ENCODE data around the gene TRIM39.
A peak's percentile ranks its signal among the peaks of the same experiment; 100 is the strongest.
"Not testable (repeated sequence)": the region's sequence is repeated elsewhere in the genome, so short reads cannot be mapped to it uniquely, and the experiment has no call there.

Gene TRIM39

DNA sequence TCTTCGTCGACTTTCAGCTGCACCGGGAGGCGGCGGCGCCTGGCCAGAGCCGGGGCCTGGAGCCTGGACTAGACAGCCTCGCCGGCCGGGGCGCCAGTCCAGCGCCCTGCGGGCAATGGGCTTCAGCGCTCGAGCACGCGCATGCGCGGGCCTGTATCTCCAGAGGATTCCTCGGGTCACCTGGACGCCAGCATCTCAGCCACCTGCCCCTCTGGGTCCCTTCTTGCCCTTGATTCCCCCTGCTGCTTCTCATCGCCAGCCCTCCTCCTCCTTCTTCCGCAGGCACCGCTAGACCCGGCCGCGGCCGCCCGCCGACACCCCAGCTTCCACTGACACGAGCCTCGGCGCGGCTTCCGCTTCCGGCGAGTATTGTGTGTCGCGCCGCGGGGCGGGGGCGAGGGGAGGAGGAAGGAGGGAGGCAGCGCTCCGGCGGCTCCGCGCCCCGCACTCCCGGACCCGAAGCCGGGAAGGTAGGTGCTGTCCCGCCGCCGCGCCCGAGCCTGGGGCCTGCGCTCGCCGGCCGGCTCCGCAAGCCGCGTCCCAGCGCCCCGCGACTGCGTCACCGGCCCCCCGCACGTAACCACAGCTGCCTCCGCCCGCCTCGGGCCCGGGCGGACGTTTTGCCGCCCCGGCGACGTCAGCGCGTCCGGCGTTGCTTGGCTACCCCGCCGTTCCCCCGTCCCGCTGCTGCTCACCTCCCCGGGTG is at the start of gene TRIM39:
Gene TRIM39 (plus strand): TSS at position 402 of the 706 bp plus-strand sequence. CDS start 2,391 bp downstream, outside the sequence.
- intact Hi-C loops (cut with DNase I), result loop anchor here (1.0 to 5.0 kb wide), 3 partner anchors 19 to 264 kb away; partner anchors contain the start of genes POLR1H, RPP21 and TRIM26
- peak; percentile 76 to 98 (median 88) for DNase-seq

DNA sequence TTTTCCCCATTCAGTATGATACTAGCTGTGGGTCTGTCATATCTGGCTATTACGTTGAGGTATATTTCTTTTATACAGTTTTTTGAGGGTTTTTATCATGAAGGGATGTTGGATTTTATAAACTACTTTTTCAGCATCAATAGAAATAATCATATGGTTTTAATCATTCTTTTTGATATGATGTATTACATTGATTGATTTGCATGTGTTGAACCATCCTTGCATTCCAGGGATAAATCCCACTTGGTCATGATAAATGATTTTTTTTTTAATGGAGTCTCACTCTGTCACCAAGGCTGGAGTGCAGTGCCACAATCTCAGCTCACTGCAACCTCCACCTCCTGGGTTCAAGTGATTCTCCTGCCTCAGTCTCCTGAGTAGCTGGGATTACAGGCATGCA is 45.7 kb upstream of the TRIM39 start:
- intact Hi-C loops (cut with DNase I); DNase-seq: not testable (repeated sequence)

DNA sequence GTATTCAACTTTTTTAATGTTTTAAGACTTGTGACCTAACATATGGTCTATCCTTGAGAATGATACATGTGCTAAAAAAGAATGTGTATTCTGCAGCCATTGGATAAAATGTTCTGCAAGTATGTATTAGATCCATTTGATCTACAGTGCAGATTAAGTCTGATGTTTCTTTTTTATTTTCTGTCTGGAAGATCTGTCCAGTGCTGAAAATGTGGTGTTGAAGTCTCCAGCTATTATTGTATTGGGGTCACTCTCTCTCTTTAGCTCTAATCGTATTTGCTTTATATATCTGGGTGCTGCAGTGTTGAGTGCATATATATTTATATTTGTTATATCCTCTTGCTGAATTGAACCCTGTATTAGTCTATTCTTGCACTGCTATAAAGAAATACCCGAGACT is 44.2 kb upstream of the TRIM39 start:
- no peak for DNase-seq
- intact Hi-C loops (cut with DNase I), result no loop called here

DNA sequence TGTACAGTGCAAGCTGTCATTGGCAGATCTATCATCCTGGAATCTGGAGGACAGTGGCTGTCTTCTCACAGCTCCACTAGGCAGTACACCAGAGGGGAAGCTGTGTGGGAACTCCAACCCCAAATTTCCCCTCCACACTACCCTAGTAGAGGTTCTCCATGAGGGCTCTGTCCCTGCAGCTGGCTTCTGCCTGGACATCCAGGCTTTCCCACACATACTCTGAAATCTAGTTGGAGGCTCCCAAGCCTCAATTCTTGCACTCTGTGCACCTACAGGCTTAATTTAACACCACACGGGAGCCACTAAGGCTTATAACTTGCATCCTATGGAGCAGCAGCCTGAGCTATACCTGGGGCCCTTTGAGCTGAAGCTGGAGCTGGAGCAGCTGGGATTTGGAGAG is 43.0 kb upstream of the TRIM39 start:
- no peak for DNase-seq
- intact Hi-C loops (cut with DNase I), result no loop called here

DNA sequence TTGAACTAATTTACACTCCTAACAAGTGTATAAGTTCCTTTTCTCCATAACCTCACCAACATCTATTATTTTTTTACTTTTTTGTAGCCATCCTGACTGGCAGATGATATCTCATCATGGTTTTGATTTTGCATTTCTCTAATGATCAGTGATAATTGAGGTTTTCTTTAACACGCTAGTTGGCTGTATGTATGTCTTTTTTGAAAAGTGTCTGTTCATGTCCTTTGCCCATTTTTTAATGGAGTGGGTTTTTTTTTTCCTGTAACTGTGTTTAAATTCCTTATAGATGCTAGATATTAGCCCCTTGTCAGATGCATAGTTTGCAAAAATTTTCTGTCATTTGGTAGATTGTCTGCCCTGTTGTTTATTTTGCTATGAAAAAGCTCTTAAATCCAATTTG is 39.6 kb upstream of the TRIM39 start:
- intact Hi-C loops (cut with DNase I), result no loop called here
- DNase-seq, result no peak

DNA sequence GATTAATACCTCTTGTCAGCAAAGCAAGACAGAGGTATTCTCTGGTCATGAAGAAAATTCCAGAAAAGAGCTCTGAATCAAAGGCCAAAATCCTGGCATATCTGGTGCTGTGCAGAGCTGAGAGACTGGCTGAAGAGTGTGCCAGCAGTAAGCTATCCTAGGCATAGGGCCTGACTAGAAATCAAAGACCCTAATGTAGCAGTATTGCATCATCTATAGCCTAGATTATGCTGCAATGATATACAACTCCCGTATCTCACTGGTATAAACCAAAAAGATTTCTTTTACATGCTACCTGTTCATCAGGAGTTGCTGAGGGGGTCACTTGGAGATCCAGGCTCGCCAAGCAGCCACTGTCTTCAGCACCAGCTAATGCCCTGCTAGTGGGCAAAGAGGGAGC is 30.9 kb upstream of the TRIM39 start:
- intact Hi-C loops (cut with DNase I), result no loop called here
- DNase-seq, result no peak

DNA sequence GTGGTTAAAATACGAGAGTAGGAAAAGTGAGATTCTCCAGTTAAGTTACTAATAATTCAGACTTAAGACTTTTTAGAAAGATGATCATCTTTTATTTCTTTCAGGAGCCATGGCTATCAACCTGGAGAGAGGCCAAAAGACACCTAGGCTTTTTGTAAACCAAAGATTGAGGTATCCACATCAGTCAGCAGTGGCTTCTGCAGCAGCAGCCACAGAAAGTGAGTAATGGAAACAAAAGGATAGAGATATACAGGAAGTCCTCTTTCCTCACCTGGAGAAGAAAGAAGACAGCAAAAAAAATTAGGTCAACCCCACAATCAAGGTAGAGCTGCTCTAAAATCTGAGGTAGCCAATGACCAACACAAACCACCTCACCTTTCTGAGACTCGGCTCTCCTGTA is 22.7 kb upstream of the TRIM39 start:
- DNase-seq, result no peak
- intact Hi-C loops (cut with DNase I), result no loop called here

DNA sequence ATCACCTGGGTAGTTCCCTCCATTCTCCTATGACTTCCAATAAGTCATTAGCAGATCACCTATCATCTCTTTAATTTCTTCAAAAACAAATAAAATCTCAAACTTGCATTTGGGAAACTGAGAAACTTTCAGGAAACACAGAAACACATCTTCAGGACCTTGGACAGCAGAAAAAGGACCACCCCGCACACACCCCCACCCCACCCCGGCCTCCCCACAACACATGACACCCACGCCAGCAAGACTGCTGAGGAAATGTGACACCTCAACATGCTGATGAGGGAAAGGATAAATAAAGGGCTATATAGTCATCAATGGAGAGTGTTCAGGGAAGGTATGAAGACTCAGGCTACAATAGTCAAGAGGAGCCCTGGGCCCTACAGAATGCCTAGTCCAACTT is 15.6 kb upstream of the TRIM39 start:
- intact Hi-C loops (cut with DNase I), result no loop called here
- no peak for DNase-seq

DNA sequence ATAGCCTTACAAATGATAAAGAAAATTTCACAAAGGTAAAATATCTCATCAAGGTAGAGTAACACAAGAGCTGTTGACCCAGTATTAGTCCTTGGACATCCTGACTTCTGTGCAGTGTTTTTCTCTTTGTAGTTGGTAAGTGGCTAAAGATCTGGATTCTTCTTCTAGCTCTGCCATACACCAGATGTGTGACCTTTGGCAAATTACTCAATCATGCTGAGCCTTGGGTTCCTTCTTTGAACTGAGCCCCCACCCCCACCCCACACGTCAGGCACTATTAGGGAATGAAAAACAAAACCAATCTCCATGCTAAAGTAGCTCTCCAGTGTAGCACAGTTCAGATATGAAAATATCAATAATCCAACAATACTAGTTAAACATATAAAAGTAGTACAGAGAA is 15.1 kb upstream of the TRIM39 start:
- DNase-seq, result no peak
- intact Hi-C loops (cut with DNase I), result no loop called here

DNA sequence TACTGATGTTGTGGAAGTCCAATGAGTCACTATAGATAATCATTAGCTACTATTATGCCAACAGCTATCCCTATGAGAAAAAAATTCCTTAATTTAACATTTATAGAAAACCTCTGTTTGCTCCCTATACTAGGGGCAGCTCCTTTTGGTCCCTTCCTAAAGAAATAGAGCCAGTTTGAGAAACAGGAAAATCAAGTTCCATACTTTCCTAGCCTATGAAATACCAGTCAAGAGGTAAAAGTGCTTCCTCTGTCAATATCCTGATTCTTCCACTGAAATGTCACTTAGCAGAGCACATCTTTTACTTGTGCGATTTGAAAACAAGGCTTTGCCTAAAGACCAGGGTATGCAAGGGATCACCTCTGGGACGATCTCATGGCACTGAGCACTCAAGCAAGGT is 14.5 kb upstream of the TRIM39 start:
- intact Hi-C loops (cut with DNase I), result no loop called here
- DNase-seq, result no peak

DNA sequence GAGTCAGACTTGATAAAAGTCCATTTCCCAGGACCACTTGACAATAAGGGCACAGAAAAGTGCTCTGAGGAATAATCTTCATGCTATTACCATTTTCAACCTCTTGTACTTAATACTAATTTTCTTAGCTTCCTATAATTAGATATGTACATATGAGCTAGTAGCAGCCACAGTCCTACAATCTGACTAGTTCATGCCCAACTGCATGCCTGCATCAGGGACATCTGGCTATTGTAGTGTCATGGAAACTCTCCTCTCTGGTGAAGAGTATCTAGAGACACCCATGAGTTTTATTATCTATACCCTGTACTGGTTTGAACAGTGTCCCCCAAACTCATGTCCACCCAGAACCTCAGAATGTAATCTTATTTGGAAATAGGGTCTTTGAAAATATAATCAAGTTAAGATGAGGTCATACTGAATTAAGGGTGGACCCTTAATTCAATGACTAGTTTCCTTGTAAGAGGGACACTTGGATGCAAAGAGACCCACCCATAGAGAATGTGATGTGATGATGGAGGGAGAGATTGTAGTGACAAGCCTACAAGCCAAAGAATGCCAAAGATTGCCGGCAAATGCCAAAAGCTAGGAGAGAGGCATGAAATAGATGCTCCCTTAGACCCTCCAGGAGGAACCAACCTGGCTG is 13.9 kb upstream of the TRIM39 start:
- no peak for DNase-seq
- intact Hi-C loops (cut with DNase I), result no loop called here

DNA sequence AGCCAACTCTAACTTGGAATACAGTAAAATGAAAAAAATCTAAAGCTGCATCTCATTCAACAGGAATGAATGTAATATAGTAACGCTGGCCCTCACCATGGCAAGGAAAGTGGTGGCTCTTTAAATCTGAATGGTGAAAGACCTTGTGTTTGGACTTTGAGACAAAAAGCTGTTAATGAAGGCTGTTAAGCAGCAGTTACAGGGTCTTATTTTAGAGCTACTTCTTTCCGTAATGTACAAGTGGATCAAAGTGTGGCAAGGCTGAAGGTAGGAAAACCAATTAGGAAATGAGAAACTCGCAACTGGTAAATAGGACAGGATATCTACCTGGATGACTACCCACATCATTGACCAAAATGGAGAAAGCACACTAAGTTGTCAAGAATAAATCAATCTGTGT is 11.6 kb upstream of the TRIM39 start:
- intact Hi-C loops (cut with DNase I), result no loop called here
- DNase-seq, result no peak

DNA sequence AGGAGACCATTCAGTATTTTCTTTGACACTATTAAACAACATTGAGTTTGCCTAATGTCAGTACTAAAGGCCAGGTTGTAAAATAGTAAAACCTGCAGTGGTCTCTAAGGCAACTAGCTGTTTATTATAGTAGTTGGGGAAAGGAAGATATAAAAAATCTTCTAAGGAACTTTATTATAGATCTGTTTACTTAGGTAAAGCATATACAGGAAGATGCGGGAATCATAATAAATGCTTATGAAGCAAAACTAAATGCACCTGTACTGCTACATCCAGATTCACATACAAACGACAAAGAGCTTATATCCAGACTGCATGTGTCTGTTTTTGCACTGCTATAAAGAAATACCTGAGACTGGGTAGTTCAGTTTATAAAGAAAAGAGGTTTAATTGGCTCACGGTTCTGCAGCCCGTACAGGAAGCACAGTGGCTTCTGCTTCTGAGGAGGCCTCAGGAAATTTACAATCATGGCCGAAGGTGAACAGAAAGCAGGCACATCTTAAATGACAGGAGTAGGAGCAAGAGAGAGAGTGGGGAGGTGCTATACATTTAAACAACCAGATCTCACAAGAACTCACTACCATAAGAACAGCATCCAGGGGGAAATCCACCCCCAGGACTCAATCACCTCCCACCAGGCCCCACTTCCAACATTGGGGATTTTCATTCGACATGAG is 8.7 kb upstream of the TRIM39 start:
- no peak for DNase-seq
- intact Hi-C loops (cut with DNase I), result no loop called here

DNA sequence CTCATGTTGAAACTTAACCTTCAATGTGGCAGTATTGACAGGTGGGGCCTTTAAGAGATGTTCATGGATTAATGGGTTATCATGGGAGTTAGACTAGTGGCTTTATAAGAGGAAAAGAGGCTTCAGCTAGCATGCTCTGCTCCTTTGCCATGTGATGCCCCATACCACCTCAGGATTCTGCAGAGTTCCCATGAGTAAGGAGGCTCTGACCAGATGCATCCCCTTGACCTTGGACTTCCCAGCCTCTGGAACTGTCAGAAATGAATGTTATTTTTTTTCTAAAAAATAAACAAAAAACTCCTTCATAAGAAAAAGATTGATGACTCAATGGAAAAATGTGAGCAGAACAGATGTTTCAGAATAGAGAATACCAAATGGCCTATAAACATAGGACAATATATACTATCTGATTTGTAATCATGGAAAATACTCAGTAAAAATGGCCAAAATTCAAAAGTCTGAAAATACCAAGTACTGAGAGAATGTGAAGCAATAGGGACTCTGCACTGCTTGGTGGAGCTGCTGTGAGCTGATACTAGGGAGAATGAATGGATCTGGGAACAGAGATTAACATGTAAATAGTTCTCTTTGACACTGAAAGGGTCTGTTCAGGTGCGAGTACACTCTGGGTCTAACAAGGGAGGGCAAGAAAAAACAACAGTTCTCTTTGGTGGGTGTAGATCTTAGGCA is 7.4 kb upstream of the TRIM39 start:
- DNase-seq, result no peak
- intact Hi-C loops (cut with DNase I), result no loop called here

DNA sequence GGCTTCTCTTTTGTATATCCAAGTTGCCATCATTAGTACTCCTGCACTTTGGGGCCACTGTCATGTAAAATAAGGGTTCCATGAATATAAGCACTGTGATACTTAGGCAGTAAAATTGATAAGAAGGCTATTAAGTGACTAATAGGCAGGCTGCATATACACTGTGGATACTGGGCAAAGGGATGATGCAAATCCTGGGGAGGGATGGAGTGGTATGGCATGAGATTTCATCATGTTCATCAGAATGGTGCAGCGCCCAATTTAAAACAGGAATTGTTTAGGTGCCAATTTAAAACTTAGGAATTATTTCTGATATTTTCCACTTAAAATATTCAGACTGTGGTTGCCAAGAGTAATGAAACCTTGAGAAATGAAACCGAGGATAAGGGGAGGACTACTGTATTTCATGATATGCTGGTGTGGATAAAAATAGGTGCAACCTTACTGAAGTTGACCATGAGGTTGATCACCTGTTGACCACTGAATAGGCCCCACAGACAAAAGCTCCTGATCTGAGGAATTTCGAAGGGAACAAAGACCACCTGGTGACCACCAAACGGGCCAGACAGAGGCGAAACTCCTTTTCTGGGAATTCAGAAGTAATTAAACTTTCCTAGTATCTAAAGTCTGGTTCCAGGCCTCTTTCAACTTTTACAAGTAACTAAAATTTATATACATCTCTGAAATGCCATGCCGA is 4.9 kb upstream of the TRIM39 start:
- intact Hi-C loops (cut with DNase I), result no loop called here
- no peak for DNase-seq

DNA sequence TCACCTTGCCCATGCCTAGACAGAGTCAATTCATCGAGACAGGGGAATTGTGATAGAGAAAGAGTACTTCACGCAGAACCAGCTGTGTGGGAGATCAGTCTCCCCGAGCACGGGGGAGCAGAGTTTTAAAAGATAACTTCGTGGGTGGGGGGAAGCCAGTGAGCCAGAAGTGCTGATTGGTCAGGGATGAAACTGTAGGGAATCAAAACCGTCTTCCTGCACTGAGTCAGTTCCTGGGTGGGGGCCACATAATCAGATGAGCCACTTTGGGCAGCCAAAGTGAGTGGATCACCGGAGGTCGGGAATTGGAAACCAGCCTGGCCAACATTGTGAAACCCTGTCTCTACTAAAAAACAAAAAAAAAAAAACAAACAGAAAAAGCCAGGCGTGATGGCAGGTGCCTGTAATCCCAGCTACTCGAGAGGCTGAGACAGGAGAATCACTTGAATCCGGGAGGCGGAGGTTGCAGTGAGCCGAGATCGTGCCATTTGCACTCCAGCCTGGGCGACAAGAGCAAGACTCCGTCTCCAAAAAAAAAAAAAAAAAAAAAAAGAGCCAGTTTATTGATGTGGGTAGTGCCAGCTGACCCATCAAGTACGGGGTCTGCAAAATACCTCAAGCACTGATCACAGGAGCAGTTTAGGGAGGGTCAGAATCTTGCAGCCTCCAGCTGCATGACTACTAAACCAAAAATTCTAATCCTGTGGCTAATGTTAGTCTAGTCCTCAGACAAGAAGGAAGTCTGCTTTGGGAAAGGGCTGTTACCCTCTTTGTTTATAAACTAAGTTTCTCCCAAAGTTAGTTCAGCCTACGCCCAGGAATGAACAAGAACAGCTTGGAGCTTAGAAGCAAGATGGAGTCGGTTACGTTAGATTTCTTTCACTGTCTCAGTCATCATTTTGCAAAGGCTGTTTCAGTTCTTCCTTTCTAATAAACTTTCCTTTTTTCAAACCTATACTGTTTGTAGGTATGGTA is 3.9 kb upstream of the TRIM39 start:
- intact Hi-C loops (cut with DNase I), result no loop called here
- DNase-seq, result no peak

DNA sequence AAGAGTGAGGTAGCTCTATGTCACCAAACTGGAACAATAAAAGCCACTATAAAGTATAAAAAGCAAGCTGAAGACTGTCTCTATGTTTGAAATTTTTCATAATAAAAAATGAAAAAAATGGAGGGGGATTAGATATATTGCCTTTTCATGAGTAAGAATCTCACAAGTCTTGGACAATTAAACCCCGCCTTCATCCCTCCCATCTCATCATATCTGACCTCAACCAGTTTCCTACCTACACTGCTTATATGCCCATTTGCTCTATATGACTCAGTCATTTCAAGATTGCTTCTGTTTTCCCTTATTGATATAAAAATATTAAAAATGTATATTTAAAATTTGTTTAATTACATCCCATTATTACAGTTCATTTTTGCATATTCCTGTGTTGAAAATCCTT is 2.9 kb upstream of the TRIM39 start:
- no peak for DNase-seq
- intact Hi-C loops (cut with DNase I), result no loop called here

DNA sequence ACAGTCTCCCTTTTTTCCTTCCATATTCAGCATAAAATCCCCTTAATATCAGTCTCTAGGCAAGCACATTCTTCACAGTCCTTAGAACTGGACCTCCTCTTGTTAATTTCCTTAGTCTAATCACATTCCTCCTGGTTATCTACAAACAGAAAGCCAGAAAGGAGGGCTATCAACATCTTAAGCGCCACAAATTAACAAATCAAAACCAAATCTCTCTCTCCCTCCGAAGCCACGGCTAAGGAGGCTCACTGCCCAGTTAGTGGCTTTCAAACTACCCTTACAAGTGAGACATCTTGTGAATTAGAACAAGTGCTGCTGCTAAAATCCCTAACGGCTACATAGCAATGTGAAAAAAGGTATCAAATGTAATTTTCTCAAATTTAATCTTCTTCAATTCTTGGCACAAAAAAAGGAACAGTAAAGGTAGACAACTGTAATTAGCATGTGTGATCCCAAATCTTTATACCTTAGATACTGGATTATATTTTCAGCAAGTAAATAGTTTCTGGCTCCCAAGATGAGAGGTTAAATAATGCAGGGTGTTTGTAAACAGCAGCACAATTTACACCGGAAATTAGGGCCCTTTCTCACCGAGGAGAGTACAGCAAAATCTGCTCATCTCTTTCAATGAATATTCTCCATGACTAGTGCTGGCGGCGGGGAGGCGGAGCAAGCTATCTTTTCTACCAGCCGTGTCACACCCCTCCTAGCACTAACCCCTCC is 1.4 kb upstream of the TRIM39 start:
- DNase-seq, result peak in 4 of 10 donors; percentile 15 to 40 (median 24)
- intact Hi-C loops (cut with DNase I), result loop anchor here (5.0 kb wide), 2 partner anchors 113 to 263 kb away; partner anchors contain the start of genes POLR1H and TRIM26
